HG02870 (cell line): ENCODE results near the gene ADAMTSL1.

Experiments
- ATAC-seq: cut with Tn5 transposase; IDR thresholded peaks from one replicate; pipeline ENCODE4 v1.9.1; 2021; ENCODE audit warnings: mild to moderate bottlenecking, moderate library complexity; ENCODE audit not compliant: unreplicated experiment

ADAMTSL1 gene

DNA sequence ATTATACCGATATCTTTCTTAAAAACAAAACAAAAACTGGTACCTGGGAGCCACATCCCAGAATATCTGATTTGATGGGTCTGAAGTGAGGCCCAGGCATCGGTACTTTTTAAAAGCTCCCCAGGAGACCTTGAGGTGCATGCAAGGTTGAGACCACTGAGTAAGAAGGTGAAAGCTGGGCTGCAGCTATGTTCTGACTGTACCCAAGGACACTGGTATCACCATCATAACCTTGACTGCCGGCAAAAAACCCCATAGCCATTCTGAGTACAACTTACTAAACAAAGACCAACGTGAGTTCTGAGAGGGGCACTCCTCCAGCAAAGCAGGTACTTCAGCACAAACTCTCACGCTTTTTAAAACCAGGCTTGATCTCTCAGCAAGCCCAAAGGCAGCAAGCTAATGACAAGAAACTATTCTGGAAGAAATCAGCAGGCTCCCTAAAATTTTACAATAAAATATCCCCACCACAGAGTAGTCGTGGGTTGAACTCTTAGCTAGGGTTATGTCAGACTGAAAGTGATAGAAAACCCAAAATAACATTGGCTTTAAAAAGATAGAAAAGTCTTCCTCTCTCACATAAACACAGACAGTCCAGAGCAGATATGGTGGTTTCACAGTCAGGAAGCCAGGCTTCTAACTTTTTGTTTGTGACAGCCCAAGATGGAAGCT is 295.1 kb downstream of the ADAMTSL1 start:
- ATAC-seq = peak; percentile 95

GRCh38 chr9:18770131-18770908 is 296.4 kb downstream of the ADAMTSL1 start:
- ATAC-seq = no peak

DNA sequence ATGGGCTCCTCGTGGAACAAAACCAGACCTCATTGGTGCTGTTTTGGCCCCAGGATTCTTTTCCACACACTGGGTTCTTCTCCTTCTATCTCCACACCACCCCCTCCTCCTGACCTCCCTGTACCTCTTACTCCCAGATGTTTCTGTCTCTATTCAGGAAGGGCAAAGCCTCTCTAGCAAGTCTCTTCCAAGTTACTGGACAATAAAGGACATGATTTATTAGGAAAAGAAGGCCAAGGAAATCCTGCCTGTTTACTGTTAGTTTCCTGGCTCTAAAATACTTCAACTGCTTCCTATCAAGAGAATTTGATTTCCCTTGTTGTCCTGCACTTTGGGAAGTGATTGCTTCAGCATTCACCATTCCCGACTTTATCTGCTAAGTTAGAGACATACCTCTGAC is 297.1 kb downstream of the ADAMTSL1 start:
- ATAC-seq = no peak

GRCh38 chr9:18771763-18772162 is 297.8 kb downstream of the ADAMTSL1 start:
- no peak for ATAC-seq

GRCh38 chr9:18775241-18775640 is 301.3 kb downstream of the ADAMTSL1 start:
- no peak for ATAC-seq

DNA sequence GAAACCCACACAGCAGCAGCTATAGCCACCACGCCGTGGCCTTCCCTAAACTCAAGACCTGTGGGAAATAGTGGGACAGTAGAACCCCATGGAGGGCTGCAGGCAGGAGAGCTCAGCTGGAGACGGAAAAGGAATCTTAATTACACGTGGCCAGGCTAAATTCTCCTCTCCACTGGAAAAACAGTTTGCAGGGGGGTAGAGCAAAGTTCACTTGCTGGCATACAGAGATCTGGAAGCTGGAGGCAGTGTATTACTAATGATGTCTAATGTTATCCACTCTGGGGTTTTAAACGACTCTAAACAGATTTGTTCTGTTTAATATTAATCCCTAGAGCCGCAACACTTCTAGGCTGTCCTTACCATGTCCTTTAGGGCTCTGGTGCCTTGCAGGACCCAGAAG is 302.0 kb downstream of the ADAMTSL1 start:
- no peak for ATAC-seq

DNA sequence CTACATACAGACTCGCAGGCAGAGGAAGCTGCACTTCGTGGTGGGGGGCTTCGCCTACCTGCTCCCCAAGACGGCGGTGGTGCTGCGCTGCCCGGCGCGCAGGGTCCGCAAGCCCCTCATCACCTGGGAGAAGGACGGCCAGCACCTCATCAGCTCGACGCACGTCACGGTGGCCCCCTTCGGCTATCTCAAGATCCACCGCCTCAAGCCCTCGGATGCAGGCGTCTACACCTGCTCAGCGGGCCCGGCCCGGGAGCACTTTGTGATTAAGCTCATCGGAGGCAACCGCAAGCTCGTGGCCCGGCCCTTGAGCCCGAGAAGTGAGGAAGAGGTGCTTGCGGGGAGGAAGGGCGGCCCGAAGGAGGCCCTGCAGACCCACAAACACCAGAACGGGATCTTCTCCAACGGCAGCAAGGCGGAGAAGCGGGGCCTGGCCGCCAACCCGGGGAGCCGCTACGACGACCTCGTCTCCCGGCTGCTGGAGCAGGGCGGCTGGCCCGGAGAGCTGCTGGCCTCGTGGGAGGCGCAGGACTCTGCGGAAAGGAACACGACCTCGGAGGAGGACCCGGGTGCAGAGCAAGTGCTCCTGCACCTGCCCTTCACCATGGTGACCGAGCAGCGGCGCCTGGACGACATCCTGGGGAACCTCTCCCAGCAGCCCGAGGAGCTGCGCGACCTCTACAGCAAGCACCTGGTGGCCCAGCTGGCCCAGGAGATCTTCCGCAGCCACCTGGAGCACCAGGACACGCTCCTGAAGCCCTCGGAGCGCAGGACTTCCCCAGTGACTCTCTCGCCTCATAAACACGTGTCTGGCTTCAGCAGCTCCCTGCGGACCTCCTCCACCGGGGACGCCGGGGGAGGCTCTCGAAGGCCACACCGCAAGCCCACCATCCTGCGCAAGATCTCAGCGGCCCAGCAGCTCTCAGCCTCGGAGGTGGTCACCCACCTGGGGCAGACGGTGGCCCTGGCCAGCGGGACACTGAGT is 303.2 kb downstream of the ADAMTSL1 start:
- ATAC-seq = no peak

DNA sequence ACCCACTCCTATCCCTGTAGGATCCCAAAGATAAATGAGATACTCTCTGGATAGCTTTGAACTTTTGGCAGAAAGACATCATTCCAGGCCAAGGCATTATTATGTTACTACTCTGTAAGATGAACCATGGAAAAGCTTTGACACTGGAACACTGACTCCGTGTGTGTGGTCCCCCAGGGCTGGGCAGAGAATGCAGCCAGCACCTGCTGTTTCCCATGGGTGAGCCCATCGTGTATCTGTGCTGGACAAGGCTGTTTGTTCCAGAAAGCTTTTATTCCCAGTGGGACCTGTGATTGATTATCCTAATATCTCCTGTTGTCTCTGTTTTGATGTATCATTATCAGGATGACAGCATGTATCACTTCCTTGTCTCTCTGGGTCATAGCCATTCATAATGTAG is 304.2 kb downstream of the ADAMTSL1 start:
- ATAC-seq = no peak

DNA sequence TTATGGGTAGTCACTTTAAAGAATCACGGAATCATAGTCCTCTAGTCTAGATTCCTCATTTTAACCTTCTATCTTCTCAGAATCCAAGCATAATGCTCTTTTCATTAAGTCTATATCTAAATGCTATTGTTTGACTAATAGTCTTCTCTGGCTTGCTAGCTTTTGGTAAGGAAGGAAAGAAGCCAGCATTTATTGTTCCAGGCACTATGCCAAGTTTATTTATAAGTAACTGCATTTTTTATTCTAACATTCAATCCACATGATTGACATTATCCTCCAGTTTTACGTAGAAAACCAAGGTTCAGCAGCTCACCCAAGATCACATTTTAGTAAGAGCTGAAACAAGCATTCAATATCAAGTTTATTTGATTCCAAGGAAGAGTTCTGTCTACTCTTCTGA is 304.9 kb downstream of the ADAMTSL1 start:
- no peak for ATAC-seq

GRCh38 chr9:18783909-18784308 is 310.0 kb downstream of the ADAMTSL1 start:
- ATAC-seq = no peak

DNA sequence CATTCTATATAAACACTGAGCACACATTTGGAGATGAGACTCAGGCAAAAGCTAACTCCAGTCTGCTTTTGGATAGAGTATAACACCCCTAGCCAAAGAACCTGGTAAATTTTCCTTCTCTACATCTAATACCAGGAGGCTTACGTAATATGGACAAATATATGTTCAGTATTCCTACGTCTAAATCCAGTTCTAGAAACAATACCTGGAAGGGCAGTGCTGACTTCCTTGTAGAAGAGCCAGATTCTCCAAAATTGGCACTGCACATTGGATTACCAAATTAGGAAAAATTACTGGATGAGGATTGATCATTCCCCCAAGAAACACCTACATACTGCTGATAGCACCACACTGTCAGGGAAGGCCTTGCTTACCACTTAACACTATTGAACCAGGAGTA is 311.7 kb downstream of the ADAMTSL1 start:
- no peak for ATAC-seq

DNA sequence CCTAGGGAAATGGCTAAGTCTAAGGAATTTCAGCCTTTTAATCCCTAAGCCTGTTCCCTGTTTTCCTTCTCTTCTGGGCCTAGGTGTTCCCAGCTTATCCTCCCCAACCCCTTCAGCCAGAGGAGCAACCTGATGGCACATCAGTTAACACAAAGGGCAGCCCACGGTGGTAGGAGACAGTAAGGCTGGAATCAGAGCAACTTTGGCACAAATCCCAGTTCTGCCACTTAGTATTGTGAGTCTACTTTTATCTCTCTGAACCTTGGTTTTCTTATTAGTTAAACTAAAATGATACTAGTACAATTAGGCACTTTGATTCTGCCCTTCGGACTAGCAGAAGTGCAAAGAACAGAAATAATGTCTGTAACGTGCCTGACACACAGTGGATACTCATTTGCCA is 312.2 kb downstream of the ADAMTSL1 start:
- no peak for ATAC-seq

GRCh38 chr9:18786911-18787650 is 313.1 kb downstream of the ADAMTSL1 start:
- ATAC-seq = no peak

DNA sequence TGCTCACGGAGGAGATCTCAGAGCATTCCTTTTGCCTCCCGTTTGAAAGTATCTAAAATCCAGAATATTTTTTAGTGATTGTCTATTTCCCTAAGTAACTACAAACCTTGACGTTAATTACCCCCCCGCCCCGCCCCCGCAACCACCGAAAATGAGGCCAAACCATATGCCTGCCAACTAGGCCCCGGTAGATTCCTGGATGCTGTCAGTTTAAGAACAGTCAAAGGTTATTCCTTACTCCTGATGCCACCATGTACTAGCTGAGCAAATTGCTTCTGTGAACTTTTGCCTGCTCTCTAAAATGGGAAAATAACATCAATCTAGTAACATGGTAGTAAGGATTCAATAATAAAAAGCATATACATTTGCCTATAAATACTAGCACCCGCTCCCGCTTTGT is 314.3 kb downstream of the ADAMTSL1 start:
- ATAC-seq = no peak

GRCh38 chr9:18791074-18791473 is 317.1 kb downstream of the ADAMTSL1 start:
- no peak for ATAC-seq

DNA sequence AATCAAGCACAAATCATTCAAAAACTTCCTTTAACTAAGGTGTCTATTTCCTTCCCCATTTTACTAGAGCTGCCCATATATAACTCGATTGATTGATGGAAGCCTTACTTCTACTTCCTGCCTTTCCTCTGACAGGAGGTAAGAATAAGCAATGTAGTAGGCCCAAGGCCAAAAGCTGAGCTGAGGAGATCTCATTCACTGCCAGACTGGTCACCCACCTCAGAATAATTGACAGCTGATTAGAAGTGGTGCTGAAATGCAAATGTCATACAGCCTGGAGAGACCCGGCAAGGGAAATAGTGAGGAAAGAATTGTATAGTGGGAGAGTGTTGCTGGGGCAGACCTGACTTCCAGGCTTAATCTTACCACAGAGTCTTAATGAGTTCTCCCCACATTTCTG is 319.2 kb downstream of the ADAMTSL1 start:
- ATAC-seq = no peak

GRCh38 chr9:18795947-18796671 is 322.2 kb downstream of the ADAMTSL1 start:
- ATAC-seq = no peak

DNA sequence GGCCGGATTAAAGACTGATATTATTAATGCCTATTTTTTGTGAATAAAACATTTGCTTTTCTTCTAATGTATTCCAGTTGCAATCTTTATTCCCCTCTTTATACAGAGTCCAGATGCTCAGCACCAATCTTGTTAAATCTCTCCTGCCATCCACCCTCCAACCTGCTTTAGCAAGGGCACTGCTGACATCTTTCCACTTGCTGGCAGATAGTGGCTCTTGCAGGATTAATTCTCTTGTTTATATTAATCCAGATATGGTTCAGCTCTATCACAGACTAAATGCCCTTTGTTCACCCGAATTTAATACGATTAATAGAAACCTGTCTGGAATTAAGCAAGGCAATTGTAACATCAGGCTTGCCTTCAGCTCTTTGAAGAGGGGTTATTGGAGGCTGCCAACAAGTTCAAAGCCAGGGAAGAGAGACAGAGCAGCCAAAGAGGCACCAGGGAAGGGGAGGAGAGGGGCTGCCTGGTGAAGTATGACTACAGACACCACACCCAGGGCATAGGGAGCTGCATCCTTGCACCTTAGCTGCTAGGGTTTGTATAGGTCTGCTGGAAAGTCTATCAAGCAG is 322.8 kb downstream of the ADAMTSL1 start:
- no peak for ATAC-seq

DNA sequence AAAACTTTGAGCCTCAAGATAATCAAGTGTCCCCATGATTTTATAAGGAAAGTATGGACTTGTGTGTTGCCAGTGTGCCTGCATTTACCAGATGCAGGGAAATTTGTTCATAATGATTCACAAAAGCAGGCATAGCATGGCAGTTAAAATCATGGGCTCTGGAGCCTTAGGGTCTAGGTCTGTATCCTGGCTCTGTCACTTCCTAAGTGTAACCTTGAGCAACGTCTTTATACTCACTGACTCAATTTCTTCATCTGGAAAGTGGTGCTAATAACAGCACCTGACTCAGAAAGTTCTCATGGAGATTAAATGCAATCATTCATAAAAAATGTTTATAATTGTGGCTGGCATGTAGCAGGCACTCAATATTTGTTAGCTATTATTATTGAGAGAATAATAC is 324.2 kb downstream of the ADAMTSL1 start:
- no peak for ATAC-seq
